GM15510 (cell line): ENCODE results near the gene ABLIM2.

ENCODE experiments used
- POLR2A ChIP-seq: IDR thresholded peaks from 3 replicates; pipeline ENCODE4 v1.6.1; 2011; ENCODE audit warnings: borderline replicate concordance; ENCODE audit not compliant: insufficient read length; ENCODE audit errors: extremely low read depth

Gene ABLIM2

GRCh38 chr4:7973545-7973981 is 185.1 kb downstream of the ABLIM2 start:
- TF ChIP-seq POLR2A = no peak

GRCh38 chr4:7971881-7972500 is 186.6 kb downstream of the ABLIM2 start:
- no peak for TF ChIP-seq POLR2A

DNA sequence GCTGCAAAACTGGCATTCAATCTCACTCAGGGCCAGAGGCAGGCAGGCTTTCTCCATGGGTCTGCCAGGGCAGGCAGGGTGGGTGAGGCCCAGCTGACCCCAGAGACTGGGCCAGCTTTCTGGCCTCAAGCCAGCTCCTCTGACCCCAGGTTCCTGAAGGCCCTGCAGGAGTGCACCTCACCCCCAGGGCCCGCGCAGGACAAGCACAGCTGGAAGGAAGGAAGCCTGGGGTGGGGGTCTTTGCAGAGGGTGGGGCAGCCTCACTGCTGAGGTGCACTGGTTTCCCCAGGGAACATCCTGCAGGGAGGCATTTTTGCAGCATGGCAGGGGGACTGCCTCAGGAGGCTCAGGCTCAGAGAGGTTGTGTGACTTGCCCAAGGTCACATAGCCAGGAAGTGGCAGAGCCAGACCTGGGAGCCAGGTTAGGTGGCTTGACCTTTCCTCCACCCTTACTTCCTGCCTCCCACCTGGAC is 187.4 kb downstream of the ABLIM2 start:
- TF ChIP-seq POLR2A = no peak

DNA sequence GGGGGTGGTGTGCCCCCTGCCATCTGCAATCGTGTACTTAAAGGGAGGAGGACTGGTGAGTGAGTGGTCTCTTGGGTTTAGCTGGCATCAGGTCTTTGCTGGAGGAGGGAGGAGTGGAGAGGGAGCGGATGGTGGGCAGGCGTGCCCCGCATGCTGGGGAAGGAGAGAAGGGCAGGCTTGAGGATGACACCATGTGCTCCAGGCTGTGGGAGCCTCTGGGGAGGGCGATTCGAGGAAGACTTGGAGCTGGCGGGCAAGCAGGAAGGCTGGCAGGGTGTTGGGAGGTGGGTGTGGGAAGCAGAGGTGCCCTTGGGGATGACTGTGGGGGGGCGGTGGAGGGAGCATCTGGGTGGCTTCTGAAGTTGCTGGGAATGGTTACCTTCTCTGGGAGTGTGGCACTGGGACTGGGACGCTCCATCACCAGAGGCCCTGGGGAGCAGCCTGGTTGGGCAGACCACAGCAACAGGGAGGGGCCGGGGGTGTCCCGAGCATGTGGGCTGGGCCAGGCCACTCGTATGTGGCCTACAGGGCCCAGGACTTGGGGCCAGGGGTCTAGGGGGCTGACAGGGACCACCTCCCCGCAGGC is 188.2 kb downstream of the ABLIM2 start:
- TF ChIP-seq POLR2A = no peak

- no peak for TF ChIP-seq POLR2A
Observed at GRCh38 chr4:7968262-7968896, 190.2 kb downstream of the ABLIM2 start.

- no peak for TF ChIP-seq POLR2A
Observed at GRCh38 chr4:7967501-7968261, 190.9 kb downstream of the ABLIM2 start.

- TF ChIP-seq POLR2A = no peak
Observed at GRCh38 chr4:7967063-7967440, 191.6 kb downstream of the ABLIM2 start.

- TF ChIP-seq POLR2A = no peak
Observed at GRCh38 chr4:7966281-7967062, 192.1 kb downstream of the ABLIM2 start.

GRCh38 chr4:7964890-7965662 is 193.5 kb downstream of the ABLIM2 start:
- TF ChIP-seq POLR2A = no peak

GRCh38 chr4:7964459-7964858 is 194.2 kb downstream of the ABLIM2 start:
- TF ChIP-seq POLR2A = no peak

- TF ChIP-seq POLR2A = no peak
Observed at GRCh38 chr4:7963691-7964090, 194.9 kb downstream of the ABLIM2 start.

GRCh38 chr4:7962609-7963508 is 195.8 kb downstream of the ABLIM2 start:
- TF ChIP-seq POLR2A = no peak
